Occipital lobe (tissue), 2 donors: ENCODE data around the gene CITED4. TPM values are rescaled to one million over a fixed set of nuclear protein-coding genes. Genes with fewer than 3 reads are reported as not detected.

Source experiments
- DNase-seq: peaks from one replicate; lab custom pipeline; 2025; lab: John Stamatoyannopoulos, UW
- total RNA-seq: library from RNA; depleted of rRNA; stranded (reverse); fragments of >200 nt; gene quantifications from one replicate; pipeline ENCODE4 v1.2.3, GENCODE V29; 2014

The CITED4 gene
- total RNA-seq, 1 donor from 2014 or later, result 0.62 TPM

DNA sequence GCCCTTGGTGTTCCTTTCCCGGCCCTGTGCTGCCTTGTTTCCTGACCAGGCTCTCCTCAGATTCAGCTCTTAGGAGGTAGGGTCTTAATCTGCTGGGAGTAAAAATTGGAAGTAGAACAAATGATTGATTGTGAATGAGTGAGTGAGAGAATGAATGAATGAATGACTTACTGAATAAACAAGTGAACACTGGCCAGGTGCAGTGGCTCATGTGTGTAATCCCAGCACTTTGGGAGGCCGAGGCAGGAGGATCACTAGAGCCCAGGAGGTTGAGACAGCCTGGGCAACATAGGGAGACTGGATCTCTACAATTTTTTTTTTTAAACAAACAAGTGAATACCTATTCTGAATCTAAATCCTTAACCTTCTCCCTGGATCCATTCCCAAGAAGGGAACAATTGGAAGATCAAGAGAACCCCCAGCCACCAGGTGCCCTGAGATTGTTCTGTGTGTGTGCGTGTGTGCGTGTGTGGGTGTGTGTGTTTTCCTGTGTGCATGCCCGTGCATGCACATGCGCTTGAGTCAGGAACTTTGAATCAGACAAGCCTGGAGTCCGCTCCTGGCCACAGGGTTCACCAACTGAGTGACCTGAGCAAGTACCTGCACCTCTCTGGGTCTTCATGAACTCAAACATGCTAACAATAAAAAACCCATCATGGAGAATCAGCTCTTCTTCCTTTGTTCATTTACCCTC, 24.3 kb upstream of the CITED4 start:
- no peak for DNase-seq

GRCh38 chr1:40884055-40884795, 22.1 kb upstream of the CITED4 start:
- no peak for DNase-seq

DNA sequence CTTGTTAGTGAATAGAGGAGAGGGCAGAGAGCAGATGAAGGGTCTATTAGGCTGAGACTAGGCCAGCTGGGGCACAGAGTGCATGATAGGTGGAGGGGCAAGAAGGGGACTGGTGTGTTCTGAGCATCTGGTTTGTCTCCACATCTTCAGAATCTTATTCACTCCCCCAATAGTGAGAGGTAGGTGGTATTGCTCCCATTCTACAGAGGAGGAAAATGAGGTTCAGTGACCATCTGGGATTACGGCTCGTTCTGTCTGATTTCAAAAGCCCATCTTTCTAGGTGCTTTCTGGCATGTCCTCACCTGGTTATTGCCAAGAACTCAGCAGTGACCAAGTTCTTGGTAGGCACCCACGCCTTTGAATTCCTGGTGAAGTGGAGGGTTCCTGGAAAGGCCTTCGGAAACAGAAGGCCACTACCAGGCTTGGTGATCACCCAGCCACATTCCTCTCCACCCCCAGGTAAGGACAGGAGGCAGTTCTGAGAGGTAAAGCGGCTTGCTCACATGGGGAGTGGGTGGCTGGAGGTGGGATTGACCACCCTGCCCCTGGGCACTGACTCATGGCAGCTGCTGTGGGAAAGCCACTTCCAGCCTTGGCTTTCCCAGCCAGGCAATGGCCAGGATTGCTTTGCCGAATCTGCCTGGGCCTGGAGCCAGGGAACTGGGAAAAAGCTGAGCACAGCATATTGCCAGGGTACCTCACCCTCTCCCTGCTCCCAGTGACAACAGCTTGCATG, 18.8 kb upstream of the CITED4 start:
- DNase-seq, result no peak

DNA sequence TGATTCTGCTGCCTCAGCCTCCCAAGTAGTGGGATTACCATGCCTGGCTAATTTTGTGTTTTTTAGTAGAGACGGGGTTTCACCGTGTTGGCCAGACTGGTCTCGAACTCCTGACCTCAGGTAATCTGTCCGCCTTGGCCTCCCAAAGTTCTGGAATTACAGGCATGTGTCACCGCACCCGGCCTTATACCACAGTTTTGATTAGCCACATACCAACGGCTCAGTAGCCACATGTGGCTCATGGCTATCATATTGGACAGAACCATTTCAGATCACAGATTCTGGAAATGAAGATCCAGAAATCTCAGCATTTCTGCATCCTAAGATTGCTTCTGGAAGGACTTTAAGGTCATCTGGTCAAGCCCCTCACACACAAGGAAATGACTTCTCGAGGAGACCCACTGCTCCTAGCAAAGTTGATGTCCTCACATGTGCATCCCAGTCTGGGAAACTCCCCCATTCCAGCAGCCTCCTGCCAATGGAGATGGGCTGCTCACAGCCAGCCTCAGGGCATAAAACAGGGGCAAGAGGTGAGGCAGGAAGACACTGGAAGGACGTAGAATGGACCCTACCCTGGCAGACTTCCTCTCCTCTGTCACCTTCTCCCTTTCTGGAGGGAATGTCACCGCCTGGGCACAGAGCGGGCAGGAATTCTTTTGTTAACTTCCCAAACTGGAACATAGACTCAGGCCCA, 17.5 kb upstream of the CITED4 start:
- DNase-seq, result no peak

GRCh38 chr1:40878906-40879305, 16.7 kb upstream of the CITED4 start:
- DNase-seq, result no peak

GRCh38 chr1:40877698-40878097, 15.5 kb upstream of the CITED4 start:
- no peak for DNase-seq

DNA sequence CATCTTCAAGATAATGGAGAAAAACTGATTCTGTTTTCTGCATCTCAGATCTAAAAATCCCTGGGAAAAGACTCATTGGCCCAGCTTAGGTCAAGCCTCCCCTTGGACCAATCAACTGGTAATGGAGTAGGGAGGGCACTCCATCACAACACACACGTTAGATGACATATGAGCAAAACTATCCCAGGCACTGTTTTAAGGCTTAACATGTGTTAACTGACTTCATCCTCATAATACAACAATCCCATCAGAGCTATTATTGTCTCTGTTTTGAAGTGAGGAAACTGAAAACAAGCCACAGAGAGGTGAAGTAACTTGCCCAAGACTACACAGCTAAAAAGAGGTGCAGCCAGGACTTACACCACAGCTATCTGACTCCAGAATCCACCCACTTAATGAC, 14.7 kb upstream of the CITED4 start:
- no peak for DNase-seq

DNA sequence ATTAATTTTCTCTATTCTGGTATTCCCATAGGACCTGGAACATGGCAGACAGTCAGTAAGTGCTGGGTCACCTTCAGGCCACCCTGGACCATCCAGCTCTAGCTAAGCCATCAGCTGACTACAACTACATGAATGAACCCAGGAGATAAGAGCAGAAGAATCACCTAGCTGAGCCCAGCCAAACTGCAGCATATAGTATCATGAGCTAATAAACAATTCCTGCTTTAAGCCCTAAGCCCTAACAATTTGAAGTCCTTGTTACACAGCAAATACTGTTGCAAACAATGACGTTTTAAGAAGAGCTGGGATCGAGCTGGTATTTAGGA, 14.2 kb upstream of the CITED4 start:
- no peak for DNase-seq

GRCh38 chr1:40873863-40874472, 11.8 kb upstream of the CITED4 start:
- no peak for DNase-seq

GRCh38 chr1:40872276-40872675, 10.1 kb upstream of the CITED4 start:
- no peak for DNase-seq

GRCh38 chr1:40870135-40870728, 8.1 kb upstream of the CITED4 start:
- no peak for DNase-seq

DNA sequence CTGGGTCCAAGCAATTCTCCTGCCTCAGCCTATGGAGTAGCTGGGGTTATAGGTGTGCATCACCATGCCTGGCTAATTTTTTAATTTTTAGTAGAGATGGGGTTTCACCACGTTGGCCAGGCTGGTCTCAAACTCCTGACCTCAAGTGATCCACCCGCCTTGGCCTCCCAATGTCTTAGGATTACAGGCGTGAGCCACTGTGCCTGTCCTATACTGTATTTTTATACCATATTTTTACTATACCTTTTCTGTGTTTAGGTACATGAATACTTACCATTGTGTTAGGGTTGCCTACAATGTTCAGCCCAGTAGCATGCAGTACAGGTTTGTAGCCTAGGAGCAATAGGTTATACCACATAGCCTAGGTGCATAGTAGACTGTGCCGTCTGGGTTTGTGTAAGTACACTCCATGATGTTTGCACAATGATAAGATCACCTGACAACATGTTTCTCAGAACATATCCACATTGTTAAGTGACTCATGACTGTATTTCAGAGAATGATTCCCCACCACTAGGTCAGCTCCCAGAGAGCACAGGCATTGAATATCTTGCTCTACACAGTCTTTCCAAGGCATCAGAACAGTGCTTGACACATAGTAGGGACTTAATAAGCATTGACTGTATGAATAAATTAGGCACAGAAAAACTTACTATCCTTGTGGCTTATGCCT, 6.0 kb upstream of the CITED4 start:
- no peak for DNase-seq

DNA sequence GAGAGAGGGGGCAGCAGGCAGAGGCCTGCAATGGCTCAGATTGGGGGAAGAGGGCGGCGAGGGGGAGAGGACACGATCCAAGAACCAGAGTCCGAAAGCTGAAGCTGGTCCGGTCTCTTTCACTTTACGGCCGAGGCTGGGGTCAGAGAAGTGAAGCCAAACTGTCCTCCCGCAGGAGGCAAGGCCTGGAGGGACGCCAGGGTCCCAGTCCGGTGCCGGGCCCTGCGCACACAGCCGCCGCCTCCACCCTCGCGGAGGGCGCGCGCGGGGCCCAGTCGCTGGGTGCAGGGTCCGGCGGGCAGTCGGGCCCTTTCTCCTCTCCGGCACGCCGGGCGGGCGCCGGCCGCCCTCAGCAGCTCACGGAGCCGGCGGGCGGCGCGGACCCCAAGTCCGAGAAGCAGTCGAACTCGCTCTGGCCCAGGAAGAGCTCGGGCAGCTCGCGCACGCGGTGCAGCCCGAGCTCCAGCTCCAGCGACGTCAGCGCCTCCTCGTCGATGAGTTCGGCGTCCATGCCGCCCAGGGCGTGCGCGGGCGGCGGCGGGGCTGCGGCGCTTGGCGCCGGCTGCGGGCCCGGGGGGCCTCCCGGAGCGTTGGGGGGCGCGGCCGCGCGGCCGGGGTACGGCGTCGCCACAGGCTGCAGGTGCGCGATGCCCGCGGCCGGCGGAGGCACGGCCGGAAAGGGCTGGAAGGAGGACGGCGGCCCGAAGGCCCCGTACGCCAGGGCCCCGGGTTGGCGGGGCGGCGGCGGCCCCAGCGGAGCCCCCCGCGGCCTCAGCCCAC, 749 bp downstream of the CITED4 start:
- no peak for DNase-seq

GRCh38 chr1:40860706-40861223, 1.4 kb downstream of the CITED4 start:
- DNase-seq, result no peak

DNA sequence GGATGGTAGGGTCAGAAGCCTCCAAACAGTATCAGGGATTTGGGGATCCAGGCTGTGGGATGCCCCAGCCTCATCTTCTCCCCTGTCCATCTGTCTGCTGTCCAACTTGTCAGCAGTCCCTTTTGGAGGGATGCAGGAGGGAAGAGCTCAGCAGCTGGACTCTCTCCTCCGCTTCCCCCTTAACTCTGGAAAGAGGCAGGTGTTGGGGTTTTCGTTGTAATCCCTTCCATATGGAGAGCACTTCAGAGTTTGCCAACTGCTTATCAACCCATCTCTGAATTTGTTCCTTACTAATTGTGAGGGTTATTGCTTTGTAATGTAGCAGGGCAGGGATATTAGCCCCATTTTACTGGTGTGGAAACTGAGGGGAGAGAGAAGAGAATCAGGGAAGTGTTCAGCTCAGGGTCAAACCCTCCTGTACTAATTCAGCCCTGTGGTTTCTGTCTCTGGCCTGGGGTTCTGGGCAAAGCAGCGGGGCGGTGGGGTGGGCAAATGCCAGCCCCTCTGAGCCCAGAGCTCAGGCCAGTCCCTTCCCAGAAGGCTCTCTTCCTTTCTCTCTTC, 3.2 kb downstream of the CITED4 start:
- DNase-seq, result no peak

GRCh38 chr1:40857737-40858136, 4.4 kb downstream of the CITED4 start:
- DNase-seq, result no peak

GRCh38 chr1:40856656-40857302, 5.4 kb downstream of the CITED4 start:
- DNase-seq, result no peak

- DNase-seq, result no peak
Measured at GRCh38 chr1:40856116-40856515, 6.0 kb downstream of the CITED4 start.

GRCh38 chr1:40855513-40855912, 6.7 kb downstream of the CITED4 start:
- DNase-seq, result no peak
